Mesendoderm (in vitro differentiated cells): ENCODE results near the gene AFF4.
"Not testable (repeated sequence)": the region's sequence is repeated elsewhere in the genome, so short reads cannot be mapped to it uniquely, and the experiment has no call there.

ENCODE experiments used
- DNase-seq: peaks from one replicate; pipeline ENCODE4 v3.0.0; 2013
- H2AK5ac ChIP-seq: 2 replicates; pipeline ENCODE4 v1.6.1; 2013; ENCODE audit warnings: low read length, inconsistent platforms
- H2BK120ac ChIP-seq: 2 replicates; pipeline ENCODE4 v1.6.1; 2013; ENCODE audit warnings: low read depth, mild to moderate bottlenecking, low read length, moderate library complexity, mixed read lengths
- H2BK15ac ChIP-seq: replicated peaks from 2 replicates; pipeline ENCODE4 v1.6.1; 2013; ENCODE audit warnings: low read depth, mild to moderate bottlenecking, moderate library complexity
- H2BK5ac ChIP-seq: 2 replicates; pipeline ENCODE4 v1.6.1; 2013; ENCODE audit warnings: low read length, inconsistent platforms
- H3K18ac ChIP-seq: 2 replicates; pipeline ENCODE4 v1.6.1; 2013; ENCODE audit warnings: mild to moderate bottlenecking, low read length, mixed read lengths
- H3K23ac ChIP-seq: one replicate; pipeline ENCODE4 v1.6.1; 2013; ENCODE audit warnings: low read length
- H3K27ac ChIP-seq: 2 replicates; pipeline ENCODE4 v1.5.1; 2013; ENCODE audit warnings: low read depth, mild to moderate bottlenecking, inconsistent platforms, low read length, moderate library complexity
- H3K27me3 ChIP-seq: 2 replicates; pipeline ENCODE4 v1.6.1; 2013; ENCODE audit warnings: low read length, control low read depth, mild to moderate bottlenecking, inconsistent platforms; ENCODE audit not compliant: insufficient read depth, poor library complexity
- H3K36me3 ChIP-seq: 2 replicates; pipeline ENCODE4 v1.6.1; 2013; ENCODE audit warnings: low read length, inconsistent platforms; ENCODE audit not compliant: control insufficient read depth, insufficient read depth
- H3K4ac ChIP-seq: one replicate; pipeline ENCODE4 v1.6.1; 2013; ENCODE audit warnings: low read depth, mild to moderate bottlenecking, low read length, moderate library complexity
- H3K4me1 ChIP-seq: 2 replicates; pipeline ENCODE4 v1.6.1; 2013; ENCODE audit warnings: low read depth, low read length, inconsistent platforms; ENCODE audit not compliant: control insufficient read depth
- H3K4me2 ChIP-seq: 2 replicates; pipeline ENCODE4 v1.6.1; 2013; ENCODE audit warnings: low read length
- H3K4me3 ChIP-seq: 2 replicates; pipeline ENCODE4 v1.5.1; 2013; ENCODE audit warnings: mild to moderate bottlenecking, low read length
- H3K56ac ChIP-seq: one replicate; pipeline ENCODE4 v1.6.1; 2013; ENCODE audit warnings: low read length
- H3K79me1 ChIP-seq: 2 replicates; pipeline ENCODE4 v1.6.1; 2013; ENCODE audit warnings: low read length, inconsistent platforms
- H3K79me2 ChIP-seq: 2 replicates; pipeline ENCODE4 v1.6.1; 2013; ENCODE audit warnings: mild to moderate bottlenecking, low read length; ENCODE audit not compliant: control insufficient read depth, insufficient read depth
- H3K9ac ChIP-seq: 2 replicates; pipeline ENCODE4 v1.6.1; 2013; ENCODE audit warnings: low read length, inconsistent platforms
- H4K5ac ChIP-seq: one replicate; pipeline ENCODE4 v1.6.1; 2013; ENCODE audit warnings: low read length
- H4K8ac ChIP-seq: one replicate; pipeline ENCODE4 v1.6.1; 2013; ENCODE audit warnings: low read depth, mild to moderate bottlenecking, control low read depth, low read length, moderate library complexity
- WGBS: extraction: QIAGEN DNeasy Blood & Tissue Kit; methylation state at CpG from one replicate; pipeline ENCODE4 v1.1.7; 2013; ENCODE audit warnings: low lambda C conversion rate, missing lambda C conversion rate; ENCODE audit not compliant: insufficient coverage; ENCODE audit errors: extremely low coverage; 5-methylcytosine and 5-hydroxymethylcytosine counted together

AFF4 gene

DNA sequence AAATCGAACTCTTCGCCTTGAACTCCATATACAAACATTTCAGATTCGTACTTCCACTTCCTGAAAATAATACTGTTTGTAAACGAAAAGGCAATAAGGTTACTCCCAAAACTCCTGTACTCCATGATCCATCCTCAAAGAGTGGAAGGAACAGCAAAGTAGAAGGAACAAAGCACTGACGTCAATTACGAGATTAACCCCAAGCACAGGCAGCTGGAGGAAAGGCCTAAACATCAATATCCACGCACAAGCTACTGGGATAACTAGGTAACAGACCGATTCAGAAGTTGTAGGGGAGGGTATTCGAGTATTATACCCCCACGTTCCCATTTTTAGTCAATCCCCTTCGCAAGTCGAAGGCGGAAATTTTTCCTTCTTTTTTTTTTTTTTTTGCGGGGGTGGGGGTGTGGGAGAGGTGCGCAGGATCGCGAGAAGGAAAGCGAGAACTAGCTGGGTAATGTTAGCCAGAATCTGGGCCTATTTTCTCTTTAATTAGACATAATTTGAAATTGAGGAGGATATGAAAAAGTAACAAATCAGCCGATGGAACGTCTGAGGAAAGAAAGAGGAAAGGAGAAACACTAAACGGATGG is 909 bp downstream of the AFF4 start:
- Histone ChIP-seq H2BK5ac (peak overlapping the region; percentile 36), H3K9ac (peak overlapping the region; percentile 99)
- DNase-seq: peak; percentile 83

DNA sequence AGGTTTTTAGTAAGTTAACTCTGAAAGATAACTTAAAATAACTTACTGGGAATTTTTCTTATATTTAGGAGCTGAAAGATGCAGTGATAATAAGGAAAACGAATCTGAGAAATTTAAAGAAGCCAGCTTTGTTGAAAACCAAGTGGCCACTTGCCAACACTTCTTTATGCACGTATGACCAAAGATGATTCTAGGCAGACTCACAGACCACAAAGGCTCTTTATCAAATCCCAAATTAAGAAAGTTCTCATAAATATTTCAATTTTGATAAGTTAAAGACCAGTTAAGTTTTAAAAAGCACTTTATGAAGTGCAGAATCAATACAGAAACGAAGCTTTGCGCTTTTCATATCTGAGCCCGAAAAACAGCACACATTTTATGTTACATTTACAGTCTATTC is 1.5 kb downstream of the AFF4 start:
- H3K23ac ChIP-seq: no peak overlapping the region
- no peaks in the 10 kb centered on the region for H3K36me3 ChIP-seq
- no peak overlapping the region for H3K4ac ChIP-seq
- peak overlapping the region; percentile 16 for H3K18ac ChIP-seq
- no peak overlapping the region for H2AK5ac ChIP-seq
- H2BK15ac ChIP-seq: no peak overlapping the region
- H3K27ac ChIP-seq: no peak overlapping the region
- H4K5ac ChIP-seq: no peak overlapping the region
- no peak for DNase-seq
- peak overlapping the region; percentile 99 for H3K9ac ChIP-seq
- peak overlapping the region; percentile 99 for H3K56ac ChIP-seq
- H3K79me2 ChIP-seq: peaks cover 49% of the 10 kb centered on the region
- H2BK5ac ChIP-seq: no peak overlapping the region
- no peak overlapping the region for H4K8ac ChIP-seq
- H3K4me3 ChIP-seq: peak overlapping the region; percentile 99
- H3K79me1 ChIP-seq: no peaks in the 10 kb centered on the region
- H3K4me2 ChIP-seq: peak overlapping the region; percentile 85
- H2BK120ac ChIP-seq: no peak overlapping the region
- no peaks in the 10 kb centered on the region for H3K27me3 ChIP-seq
- no peaks in the 10 kb centered on the region for H3K4me1 ChIP-seq
- WGBS: no CpG with 5 or more reads among the region's 5 CpGs

More for the DNA sequence above, 909 bp downstream of the AFF4 start:
- no peak overlapping the region for H3K23ac ChIP-seq
- H2BK120ac ChIP-seq: no peak overlapping the region
- H4K8ac ChIP-seq: no peak overlapping the region
- H3K4me2 ChIP-seq: peak overlapping the region; percentile 85
- no peaks in the 10 kb centered on the region for H3K4me1 ChIP-seq
- no CpG with 5 or more reads among the region's 21 CpGs for WGBS
- peak overlapping the region; percentile 64 for H4K5ac ChIP-seq
- peak overlapping the region; percentile 93 for H3K18ac ChIP-seq
- no peaks in the 10 kb centered on the region for H3K79me1 ChIP-seq
- H3K27ac ChIP-seq: peak overlapping the region; percentile 92
- H2AK5ac ChIP-seq: no peak overlapping the region
- H3K56ac ChIP-seq: peak overlapping the region; percentile 99
- no peak overlapping the region for H3K4ac ChIP-seq
- H3K27me3 ChIP-seq: no peaks in the 10 kb centered on the region
- no peaks in the 10 kb centered on the region for H3K36me3 ChIP-seq
- H2BK15ac ChIP-seq: no peak overlapping the region
- H3K4me3 ChIP-seq: peak overlapping the region; percentile 99
- H3K79me2 ChIP-seq: peaks cover 44% of the 10 kb centered on the region

DNA sequence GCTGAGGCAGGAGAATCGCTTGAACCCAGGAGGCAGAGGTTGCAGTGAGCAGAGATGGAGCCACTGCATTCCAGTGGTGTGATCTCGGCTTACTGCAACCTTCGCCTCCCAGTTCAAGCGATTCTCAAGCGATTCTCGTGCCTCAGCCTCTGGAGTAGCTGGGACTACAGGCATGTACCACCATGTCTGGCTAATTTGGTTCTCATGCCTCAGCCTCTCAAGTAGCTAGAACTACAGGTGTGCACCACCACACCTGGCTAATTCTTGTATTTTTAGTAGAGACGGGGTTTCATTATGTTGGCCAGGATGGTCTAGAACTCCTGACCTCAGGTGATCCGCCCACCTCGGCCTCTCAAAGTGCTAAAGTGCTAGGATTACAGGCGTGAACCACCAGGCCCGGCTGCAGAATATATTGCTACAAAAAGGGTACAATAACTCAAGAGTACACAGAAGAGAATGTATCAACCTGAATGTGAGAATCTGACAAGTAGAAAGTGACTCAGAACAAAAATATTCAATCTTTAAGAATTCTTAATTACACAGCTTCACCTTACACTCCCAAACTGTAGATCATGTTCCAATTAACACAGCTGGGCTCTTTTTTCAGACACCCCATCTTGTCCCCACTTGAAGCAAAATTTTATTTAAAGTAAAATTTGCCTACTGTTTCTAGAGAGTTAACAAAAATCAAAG is 2.2 kb downstream of the AFF4 start:
- not testable (repeated sequence) for H3K56ac ChIP-seq, H3K4me3 ChIP-seq, H3K23ac ChIP-seq, H3K4me2 ChIP-seq, H2BK15ac ChIP-seq, H2BK120ac ChIP-seq, H2AK5ac ChIP-seq, H2BK5ac ChIP-seq, H3K18ac ChIP-seq, H3K27ac ChIP-seq, H3K79me1 ChIP-seq, H3K4me1 ChIP-seq, H4K8ac ChIP-seq, H4K5ac ChIP-seq, DNase-seq, H3K27me3 ChIP-seq, H3K4ac ChIP-seq, H3K36me3 ChIP-seq
- H3K79me2 ChIP-seq: peaks cover 50% of the 10 kb centered on the region
- H3K9ac ChIP-seq: peak overlapping the region; percentile 42
- WGBS: no CpG with 5 or more reads among the region's 11 CpGs

DNA sequence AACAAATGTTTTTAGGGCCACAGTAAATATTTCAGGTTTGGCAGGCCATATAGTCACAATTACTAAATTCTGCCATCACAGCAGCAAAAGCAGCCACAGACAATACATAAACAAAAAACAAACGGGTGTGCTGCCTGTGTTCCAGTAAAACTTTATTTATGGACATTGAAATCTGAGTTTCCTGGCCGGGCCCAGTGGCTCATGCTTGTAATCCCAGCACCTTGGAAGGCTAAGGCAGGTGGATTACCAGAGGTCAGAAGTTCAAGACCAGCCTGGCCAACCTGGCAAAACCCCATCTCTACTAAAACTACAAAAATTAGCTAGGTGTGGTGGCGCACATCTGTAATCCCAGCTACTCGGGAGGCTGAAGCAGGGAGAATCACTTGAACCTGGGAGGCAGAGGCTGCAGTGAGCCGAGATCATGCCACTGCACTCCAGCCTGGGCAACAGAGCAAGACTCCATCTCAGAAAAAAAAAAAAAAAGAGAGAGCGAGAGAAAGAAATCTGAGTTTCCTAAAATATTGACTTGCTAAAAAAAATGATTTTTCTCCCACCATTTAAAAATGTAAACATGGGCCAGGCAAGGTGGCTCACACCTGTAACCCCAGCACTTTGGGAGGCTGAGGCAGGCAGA is 7.2 kb downstream of the AFF4 start:
- not testable (repeated sequence) for H3K4ac ChIP-seq, H2BK5ac ChIP-seq, H3K27me3 ChIP-seq, H2AK5ac ChIP-seq, H2BK120ac ChIP-seq, H3K27ac ChIP-seq, H3K23ac ChIP-seq, H3K18ac ChIP-seq, H4K5ac ChIP-seq, H3K4me2 ChIP-seq, H3K4me1 ChIP-seq, H2BK15ac ChIP-seq, H3K9ac ChIP-seq, H4K8ac ChIP-seq, H3K56ac ChIP-seq, H3K4me3 ChIP-seq, H3K36me3 ChIP-seq, H3K79me1 ChIP-seq, DNase-seq
- peaks cover 71% of the 10 kb centered on the region for H3K79me2 ChIP-seq
- no CpG with 5 or more reads among the region's 6 CpGs for WGBS

DNA sequence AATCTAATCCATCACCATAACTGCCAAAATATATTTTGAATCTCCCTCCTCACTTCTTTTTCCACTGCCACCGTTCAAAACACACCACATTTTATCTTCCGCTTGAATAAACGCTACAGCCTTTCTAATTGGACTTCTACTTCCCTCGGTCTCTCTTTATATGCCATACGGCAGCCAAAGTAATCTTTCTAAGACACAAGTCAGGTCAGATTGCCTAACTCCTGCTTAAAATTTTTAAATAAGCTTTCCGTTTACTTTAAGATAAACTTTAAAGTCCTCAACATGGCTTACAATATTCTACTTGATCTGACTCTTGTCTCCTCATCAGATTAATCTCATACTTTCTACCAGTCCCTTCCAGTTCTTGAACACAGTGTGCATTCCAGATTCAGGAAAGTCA is 9.7 kb downstream of the AFF4 start:
- Histone ChIP-seq H3K4me3 (no peak overlapping the region), H2BK5ac (no peak overlapping the region), H2BK15ac (no peak overlapping the region), H3K79me1 (peaks cover 11% of the 10 kb centered on the region), H3K36me3 (no peaks in the 10 kb centered on the region), H2AK5ac (no peak overlapping the region), H3K23ac (no peak overlapping the region), H3K79me2 (peaks cover 70% of the 10 kb centered on the region), H3K4me1 (no peaks in the 10 kb centered on the region), H3K9ac (no peak overlapping the region), H3K18ac (no peak overlapping the region), H3K4me2 (no peak overlapping the region), H3K27ac (no peak overlapping the region), H3K56ac (no peak overlapping the region), H3K27me3 (no peaks in the 10 kb centered on the region), H4K5ac (no peak overlapping the region), H2BK120ac (no peak overlapping the region), H3K4ac (no peak overlapping the region), H4K8ac (no peak overlapping the region)
- no peak for DNase-seq
- WGBS: 100% methylated on average over 2 of the region's 6 CpGs
